HG03571 (cell line): ENCODE data around the gene SEMA4D.

Experiments used
- ATAC-seq: cut with Tn5 transposase; IDR thresholded peaks from one replicate; pipeline ENCODE4 v1.9.1; 2021; ENCODE audit not compliant: unreplicated experiment

The SEMA4D gene, protein sequence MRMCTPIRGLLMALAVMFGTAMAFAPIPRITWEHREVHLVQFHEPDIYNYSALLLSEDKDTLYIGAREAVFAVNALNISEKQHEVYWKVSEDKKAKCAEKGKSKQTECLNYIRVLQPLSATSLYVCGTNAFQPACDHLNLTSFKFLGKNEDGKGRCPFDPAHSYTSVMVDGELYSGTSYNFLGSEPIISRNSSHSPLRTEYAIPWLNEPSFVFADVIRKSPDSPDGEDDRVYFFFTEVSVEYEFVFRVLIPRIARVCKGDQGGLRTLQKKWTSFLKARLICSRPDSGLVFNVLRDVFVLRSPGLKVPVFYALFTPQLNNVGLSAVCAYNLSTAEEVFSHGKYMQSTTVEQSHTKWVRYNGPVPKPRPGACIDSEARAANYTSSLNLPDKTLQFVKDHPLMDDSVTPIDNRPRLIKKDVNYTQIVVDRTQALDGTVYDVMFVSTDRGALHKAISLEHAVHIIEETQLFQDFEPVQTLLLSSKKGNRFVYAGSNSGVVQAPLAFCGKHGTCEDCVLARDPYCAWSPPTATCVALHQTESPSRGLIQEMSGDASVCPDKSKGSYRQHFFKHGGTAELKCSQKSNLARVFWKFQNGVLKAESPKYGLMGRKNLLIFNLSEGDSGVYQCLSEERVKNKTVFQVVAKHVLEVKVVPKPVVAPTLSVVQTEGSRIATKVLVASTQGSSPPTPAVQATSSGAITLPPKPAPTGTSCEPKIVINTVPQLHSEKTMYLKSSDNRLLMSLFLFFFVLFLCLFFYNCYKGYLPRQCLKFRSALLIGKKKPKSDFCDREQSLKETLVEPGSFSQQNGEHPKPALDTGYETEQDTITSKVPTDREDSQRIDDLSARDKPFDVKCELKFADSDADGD

DNA sequence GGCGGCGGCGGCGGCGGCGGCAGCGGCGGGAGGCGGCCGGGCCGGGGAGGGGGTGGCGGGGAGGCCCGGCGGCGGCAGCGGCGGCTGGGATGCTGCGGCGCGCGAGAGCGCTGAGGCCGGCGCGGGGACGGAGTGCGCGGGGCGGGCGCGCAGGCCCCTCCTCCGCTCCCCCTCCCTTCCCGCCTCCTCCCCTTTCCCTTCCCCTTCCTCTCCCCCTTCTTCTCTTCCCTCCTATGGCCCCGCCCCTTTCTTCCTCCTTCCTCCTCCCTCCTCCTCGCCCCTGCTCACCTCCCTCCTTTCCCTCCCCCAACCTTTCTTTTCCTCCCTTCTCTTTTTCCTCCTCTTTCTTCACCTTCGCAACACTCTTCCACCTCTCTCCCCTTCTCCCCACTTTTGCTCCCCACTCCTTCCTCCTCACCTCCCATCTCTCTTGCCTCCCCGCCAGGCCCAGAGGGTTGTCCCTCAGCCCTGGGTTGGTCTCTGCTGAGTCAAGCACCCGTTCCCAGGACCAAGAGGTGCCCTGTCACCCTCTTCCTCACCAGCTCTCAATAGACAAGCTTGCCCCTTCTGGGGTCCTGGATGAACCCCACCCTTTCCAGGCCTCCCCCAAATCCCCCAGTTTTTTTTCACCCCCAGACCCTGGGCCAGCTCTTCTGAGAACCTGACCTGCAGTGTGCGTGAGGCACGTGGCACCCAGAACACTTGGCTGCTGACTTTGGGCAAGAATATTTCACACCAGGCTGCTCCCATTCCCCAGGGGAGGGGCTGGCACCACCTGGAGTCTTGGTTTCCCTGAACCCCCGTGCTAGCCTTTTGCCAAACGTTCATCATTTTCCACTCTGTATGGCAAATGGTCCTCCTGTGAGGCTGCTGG, at the start of gene SEMA4D:
Gene SEMA4D (minus strand): TSS at position 136 of the 874 bp plus-strand sequence. CDS start 92,657 bp downstream, outside the sequence.
- no peak for ATAC-seq

DNA sequence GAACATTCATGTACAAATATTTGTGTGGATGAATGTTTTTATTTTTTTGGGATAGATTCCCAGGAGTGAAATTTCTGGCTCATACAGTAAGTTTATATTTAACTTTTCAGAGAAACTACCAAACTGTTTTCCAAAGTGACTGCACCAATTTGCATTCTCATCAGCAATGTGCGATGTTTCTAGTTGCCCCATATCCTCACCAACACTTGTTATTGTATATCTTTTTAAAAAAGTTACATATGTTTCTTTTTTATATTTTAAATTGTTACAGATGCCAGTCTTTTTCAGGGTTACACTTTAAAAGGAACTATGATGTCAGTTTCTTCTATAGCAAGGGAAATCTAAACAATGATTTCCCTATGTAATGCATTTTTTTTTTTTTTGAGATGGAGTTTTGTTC, 49.1 kb upstream of the SEMA4D start:
- no peak for ATAC-seq

DNA sequence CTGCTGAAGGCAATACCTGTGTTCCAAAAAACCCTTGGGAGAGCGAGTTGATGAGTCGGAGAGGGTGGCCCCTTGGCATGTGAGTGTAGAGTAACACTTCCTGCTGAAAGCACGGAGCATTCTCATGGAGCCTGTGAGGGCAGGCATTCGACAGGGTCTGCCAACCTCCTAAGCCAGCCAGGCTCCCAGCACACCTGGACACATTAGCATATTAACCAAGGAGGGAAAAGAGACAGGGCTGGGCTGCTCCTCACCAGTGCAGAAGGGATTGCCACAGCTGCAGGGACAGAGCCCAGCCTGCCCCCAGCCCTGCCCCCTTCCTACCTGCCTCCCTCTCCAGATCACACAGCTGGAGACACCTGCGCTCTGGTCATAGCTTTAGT, 46.4 kb upstream of the SEMA4D start:
- no peak for ATAC-seq

DNA sequence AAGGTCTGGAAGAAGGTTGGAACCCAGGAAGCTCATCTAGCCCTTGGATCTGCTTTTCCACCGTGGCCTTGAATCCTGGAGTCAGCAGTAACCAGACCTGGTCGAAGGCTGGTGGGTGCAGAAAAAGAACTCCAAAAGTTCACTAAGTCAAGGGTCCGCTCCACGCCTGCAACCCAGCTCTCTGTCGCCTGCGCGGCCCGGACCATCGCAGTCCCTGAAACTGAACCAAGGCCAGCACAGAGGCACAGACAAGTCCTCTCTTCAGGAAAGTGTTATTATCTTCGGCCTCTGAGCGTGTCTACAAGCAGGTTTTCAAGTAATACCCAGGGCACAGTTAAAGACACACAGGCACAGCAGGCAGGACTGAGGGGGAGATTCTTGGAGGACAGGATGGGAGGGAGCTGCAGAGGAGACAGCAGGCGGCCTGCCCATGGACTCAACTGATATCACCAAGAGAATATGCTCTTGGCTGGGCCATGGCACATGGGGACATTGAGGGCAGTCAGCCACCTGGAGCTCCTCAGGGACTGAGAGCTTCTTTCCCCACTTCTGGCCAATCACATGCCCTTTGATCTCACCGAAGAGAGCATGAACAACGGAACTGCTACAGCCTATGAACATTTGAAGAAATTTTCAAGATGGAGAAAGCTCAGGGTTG, 45.8 kb upstream of the SEMA4D start:
- ATAC-seq, result no peak

DNA sequence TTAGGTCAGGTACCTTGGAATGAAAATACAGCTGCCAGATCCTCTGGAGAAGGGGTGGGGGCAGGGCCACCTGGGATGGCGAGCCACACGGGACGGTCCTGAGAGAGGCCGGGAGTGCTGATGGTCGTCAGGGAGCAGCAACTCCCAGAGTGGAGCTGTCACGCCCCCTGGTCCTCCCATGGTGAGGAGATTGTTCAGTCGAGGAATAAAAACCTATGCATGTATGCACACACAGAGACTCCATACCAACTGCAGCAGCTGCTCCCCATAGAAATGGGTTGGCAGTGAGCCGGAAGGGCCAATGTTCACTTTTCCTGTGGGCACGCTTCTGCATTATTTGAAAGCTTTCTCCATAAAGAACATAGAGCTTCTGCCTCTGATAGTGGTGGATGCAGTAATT, 45.2 kb upstream of the SEMA4D start:
- no peak for ATAC-seq

DNA sequence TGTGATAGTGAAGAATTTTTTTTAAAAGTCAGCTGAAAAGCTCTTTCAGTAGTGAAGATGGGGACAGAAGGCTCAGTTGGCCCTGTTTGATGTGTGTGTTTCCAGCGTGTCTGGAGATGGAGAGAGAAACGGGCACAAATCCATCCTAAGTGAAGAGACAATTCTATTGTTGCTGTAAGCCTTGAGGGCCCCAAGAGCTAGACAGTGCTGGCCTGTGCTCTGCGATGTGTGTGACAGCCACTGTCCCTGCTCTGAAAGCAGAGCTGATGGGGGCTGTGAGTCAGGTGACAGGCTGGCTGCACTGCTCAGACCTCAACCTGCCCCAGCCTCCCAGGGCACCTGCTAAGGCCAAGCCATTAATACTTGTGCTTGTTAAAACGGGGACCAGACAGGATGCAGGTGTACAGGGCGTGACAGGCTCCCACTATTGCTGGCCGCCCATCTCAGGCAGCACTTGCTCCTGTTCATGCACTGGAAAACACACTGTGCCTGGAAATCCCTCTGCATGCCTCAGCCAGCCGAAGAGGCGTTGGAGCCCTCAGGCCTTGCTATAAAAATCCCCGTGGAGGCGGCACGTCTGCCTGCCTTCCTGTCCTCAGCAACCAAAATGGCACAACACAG, 44.6 kb upstream of the SEMA4D start:
- ATAC-seq, result peak; percentile 47

DNA sequence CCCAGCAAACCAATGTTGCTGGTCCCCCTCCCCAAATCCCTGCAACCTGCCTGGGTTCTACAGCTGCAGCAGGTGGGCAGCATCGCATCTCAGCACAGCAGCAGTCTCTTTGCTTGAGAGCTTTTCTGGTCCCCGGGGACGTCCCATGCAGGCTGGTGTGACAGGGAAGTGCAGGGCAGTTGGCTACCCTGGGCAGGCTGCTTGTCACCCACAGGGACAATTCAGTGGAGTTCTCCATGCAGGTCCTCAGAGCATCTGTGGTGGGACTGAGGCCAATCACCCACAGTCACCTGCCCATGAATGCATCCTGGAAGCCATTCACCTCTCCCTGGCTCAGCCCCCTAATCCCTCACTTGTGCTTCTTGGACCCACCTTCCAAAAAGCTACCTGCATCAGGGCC, 43.9 kb upstream of the SEMA4D start:
- ATAC-seq, result no peak

DNA sequence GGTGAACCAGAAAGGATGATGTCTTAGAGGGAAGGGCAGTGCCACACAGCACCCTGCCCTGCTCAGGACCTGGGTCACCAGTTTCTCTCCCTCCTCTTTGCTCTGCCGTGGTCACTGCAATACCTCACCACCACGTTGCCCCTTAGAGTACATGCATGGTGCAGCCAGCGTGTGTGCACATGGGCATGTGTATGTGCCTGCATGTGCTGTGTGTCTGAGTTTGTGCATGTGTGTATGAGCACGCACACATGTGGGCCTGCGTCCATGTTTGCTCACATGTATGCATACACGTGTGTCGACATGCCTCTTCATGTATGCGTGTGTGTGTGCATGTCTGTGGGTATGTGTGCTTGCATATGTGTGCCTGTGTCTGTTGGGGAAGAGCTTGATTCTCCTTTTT, 41.5 kb upstream of the SEMA4D start:
- ATAC-seq, result no peak

DNA sequence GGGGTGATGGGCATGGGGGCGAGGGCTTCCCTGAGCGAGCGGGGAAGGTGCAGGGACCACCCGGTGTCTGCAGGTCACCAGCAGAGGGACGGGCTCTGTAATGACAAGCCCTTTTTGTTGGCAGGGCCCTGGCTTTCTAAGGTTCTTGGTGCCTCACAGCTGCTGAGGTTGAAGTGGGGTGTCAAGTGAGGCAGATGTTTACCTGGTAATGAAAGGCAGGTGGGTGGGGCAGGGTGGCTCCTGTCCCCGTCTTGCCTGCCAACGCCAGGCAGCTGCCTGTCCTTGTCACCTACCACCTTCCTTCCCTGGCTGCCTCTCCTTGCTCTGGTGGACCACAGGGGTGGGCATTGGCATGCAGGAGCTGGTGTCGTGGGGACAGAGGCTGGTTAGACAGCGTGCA, 41.0 kb upstream of the SEMA4D start:
- no peak for ATAC-seq

DNA sequence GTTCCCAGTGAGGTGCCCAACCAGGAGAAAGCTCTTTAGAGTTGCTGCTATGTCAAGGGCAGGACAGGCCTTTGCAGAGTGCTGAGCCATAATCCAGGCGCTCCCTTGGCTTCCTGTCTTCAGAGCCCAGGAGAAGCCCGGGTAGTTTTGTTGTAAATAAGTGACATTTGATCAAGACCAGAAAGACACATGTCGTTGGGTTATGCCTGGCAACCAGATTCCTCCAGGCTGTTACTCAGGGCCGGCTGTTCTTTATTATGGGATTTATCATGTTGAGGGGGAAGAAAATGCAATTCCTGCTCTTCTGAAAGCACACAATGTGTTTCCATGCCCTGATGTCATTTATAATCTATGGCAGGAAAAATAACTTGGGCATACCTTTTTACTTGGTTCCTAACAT, 39.3 kb upstream of the SEMA4D start:
- no peak for ATAC-seq

DNA sequence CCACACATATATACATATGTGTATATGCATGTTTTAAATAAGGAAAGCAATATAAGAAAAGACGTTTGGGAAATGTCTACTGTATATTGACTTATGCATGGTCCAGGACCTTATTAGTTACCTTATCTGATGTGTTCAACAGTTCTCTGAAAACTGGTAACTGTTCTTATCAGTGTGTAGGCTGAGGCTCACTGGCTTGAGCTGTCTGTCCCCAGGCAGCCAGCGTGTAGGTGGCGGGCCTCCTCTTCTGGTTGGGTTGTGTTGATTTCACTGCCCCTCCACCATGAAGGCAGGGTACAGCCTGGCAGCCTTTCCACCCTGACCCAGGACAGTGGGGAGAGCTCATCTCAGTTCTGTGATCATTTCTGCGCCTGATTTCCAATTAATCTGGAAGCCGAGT, 38.7 kb upstream of the SEMA4D start:
- no peak for ATAC-seq

DNA sequence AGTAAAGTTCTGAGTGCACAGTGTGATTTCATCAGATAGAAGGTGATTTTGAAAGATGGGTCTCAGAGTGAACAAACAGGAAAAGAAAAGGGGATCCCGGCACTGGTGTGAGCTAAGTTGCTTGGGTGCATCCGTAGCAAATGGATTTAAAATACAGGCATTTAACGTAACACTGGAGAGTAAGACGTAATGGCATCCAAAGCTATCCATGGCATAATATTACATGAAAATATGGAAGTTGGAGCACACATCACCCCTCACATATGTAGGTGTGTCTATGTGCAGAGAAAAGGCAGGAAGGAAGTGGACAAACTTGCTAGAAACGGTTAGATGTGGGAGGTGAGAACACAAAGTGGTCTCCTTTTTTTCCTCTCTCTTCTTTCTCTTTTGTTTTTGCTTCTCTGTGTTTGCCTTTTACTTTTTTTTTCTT, 38.2 kb upstream of the SEMA4D start:
- no peak for ATAC-seq

DNA sequence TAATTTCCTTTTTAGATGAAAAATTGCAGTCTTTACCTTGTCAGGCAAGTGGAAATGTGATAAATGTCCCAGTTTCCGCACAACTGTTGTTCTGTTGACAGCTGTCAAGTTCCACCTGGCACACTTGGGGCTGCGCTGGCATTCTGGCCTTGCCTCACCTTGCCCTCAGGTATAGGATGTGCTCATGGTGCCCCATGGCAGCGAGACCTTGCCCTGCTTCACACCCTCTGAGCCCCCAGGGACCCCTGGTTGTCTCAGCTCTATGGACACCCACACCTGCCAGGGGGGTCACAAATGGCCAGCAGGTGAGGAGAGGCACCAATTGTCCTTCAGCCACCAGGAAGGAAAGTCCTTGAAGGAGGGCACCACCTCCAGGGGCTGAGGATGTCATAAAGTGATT, 37.5 kb upstream of the SEMA4D start:
- ATAC-seq, result no peak

DNA sequence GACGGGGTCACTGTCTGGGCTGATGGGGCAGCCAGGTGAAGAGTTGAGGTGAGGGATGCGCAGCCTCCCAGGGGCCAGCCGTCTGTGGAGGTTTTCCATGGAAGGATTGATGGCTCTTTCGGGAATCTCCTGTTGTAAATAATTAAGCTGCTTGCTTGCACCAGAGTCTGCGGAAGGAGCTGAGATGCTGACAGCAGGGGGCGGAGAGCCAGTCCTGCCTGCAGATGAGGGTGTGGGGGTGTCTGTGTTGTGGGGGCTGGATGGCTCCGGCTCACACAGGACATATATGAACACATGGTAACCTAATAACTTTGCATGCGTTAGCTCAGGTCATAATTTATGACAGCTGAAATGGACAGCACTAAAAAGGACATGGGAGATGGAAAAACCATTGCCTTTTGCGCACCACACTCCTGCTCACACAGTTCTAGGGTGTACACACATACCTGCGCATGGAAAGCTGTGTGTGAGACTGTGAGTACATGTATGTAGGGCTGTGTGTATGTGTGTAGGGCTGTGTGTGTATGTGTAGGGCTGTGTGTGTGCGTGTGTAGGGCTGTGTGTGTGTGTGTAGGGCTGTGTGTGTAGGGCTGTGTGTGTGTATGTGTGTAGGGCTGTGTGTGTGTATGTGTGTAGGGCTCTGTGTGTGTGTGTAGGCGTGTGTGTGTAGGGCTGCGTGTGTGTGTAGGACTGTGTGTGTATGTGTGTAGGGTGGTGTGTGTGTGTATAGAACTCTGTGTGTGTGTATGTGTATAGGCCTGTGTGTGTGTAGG, 36.8 kb upstream of the SEMA4D start:
- no peak for ATAC-seq

DNA sequence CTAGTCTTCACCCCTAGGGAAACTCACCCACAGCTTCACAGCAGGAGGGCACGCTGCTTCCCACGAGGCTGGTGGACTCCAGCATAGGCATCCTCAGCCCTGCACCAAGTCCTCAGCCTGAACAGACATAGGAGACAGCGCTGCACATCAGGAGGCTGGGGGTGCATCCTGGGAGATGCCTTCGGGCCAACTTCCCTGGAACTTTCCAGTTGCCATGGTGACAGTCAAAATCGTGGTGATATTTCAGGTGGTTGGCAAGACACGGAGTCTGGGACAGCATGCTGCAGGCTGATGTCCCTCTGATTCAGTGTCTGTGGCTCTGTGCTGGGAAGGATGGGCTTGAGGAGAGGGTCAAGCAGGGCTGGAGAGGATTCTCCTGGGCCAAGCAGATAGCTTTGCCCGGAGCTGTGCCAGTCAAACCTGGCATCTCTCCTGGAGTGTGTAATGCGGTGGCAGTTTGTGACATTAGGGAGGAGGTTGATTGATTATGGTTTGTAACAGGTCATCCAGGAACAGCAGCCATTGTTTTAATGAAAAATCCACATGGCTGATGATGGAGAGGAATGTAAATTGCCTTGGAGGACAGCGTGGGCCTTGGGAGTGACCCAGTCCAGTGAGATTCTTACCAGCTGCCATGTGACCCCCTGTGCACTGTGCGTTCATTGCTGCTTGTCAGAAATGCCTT, 35.6 kb upstream of the SEMA4D start:
- ATAC-seq, result no peak

DNA sequence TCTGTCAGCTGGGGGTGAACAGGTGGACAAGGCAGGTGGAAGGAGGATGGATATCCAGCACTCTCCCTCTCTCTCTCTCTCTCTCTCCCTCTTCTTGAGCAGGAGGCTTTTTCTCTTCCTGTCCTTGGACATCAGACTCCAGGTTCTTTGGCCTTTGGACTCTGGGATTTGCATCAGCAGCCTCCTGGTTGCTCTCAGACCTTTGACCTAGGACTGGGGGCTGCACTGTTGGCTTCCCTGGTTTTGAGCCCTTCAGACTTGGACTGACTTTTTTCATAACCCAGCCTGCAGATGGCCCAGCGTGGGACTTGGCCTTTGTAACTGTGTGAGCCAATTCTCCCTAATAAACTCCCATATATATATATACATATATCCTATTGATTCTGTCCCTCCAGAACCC, 35.0 kb upstream of the SEMA4D start:
- ATAC-seq, result no peak

DNA sequence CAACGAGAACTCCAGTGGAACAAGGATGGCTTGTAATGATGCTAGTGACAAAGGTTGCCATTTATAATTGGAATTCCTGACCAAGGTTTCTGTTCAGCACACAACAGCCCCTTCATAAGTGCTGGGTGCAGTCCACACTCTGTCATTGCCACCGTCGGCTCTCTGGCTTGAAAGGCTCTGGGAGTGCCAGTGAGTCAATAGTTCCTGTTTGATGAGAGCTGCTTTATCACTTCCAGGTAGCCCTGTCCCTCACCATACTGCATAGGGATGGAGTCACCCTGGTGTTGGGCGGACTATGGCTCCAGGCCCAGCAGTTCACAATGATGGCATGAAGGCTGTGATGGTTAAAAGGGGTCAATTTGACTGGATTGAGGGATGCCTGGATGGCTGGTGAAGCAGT, 34.6 kb upstream of the SEMA4D start:
- ATAC-seq, result no peak

DNA sequence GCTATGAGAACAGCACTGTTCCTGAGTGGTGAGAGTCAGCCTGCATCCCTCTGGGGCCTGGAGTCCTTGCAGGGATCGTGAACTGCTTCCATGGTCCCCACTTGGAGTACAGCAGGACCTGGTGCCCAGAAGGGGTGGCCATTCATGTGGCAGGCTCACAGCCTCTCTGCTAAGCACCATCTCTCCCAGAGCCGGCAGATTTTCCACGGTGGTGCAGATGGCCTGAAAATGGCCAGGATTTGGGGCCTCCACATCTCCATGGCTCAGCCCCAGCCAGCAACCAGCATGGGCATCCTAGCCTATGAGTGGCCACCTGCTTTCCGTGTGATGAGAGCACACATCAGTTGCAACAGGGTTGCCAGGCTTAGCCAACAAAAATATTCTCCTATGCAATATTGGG, 33.9 kb upstream of the SEMA4D start:
- ATAC-seq, result no peak

DNA sequence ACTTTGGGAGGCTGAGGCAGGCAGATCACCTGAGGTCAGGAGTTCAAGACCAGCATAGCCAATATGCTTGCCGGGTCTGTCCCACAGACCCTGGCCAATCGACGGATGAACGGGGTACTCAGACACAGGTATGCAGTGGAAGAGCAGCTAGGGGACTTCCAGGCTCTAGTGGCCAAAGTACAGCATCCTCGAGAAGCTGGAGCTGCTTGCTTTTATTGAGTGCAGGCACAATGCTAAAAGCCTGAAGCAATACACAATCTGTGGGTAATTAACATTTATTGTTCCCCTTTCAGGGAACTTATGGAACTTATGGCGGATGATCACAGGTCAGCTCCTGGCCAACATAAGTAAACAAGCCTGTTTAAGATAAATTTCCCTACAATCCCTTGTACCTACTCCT, 32.8 kb upstream of the SEMA4D start:
- no peak for ATAC-seq
